Glomerular endothelial cell (primary cell): ENCODE data around the gene ZNF202. TPM values are rescaled to one million over a fixed set of nuclear protein-coding genes. Genes with fewer than 3 reads are reported as not detected.
"Not testable (repeated sequence)": the region's sequence is repeated elsewhere in the genome, so short reads cannot be mapped to it uniquely, and the experiment has no call there.

Source experiments
- DNase-seq: peaks from one replicate; pipeline ENCODE4 v3.0.0-alpha.2; 2011; ENCODE audit warnings: low read depth, low spot score; ENCODE audit errors: extremely low read depth
- total RNA-seq: library from RNA; depleted of rRNA; stranded (reverse); fragments of >200 nt; gene quantifications from 2 replicates; pipeline ENCODE4 v1.2.3, GENCODE V29; 2015

Gene ZNF202
- total RNA-seq, 1 donor from 2014 or later: 6.9 TPM

GRCh38 chr11:123742031-123742723, 717 bp upstream of the ZNF202 start:
- no peak for DNase-seq

DNA sequence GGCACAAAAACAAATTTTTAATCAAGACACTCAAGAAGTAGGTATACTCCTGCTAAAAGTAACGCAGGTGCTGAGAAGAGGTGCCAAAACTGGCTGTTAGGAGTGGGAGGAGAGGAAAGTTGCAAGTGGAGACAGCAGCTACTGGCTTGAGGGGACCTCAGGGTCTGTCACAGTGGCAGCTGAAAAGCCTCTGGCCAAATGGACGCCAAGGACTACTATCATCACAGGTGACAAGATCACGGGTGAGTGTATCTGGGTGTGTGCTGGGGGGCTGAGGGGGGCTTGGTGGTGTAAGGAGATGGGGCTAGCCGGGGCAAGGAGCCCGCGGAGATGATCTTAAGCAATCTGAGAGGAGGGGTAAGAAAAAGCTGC, 687 bp downstream of the ZNF202 start:
- no peak for DNase-seq

DNA sequence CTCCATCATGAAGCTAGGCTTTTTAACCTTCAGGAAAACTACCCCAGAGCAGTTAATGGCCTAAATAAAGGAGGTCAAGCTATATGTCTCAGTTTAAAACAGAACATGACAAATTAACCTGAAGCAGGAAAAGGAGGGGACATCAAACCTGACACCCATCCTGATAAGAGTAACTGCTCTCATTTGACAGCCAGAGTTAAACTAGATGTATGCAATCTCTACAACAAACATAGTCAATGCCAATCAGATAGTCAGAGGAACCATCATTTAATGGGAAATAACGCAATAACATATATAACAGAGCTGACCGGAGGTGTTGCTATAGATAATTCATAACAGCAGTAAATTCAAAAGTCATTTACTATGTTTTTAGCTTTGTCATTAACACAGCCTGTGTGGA, 3.1 kb downstream of the ZNF202 start:
- DNase-seq: no peak

DNA sequence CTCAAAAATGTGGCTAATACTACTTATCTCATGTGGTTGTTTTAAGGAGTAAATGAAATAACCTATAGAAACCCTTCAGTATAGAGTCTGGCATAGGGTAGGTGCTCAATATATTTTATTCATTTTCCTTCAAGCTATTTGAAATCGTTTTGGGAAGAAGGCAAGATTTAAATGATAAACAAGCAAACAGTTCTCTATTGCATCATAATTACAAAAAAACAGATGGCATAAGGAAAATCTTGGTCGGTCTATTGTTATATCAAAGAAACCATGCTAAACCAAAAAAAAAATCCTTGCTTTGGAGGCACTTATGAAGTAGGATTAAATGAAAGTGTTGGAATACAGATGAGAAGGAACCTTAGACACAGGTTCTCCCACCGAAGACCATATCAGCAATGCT, 4.7 kb downstream of the ZNF202 start:
- DNase-seq: no peak

GRCh38 chr11:123729602-123730001, 11.9 kb downstream of the ZNF202 start:
- DNase-seq: no peak

- no peak for DNase-seq
Observed at GRCh38 chr11:123725995-123726655, 15.3 kb downstream of the ZNF202 start.

GRCh38 chr11:123719452-123719851, 22.0 kb downstream of the ZNF202 start:
- DNase-seq: no peak

- no peak for DNase-seq
Observed at GRCh38 chr11:123718469-123718868, 23.0 kb downstream of the ZNF202 start.

GRCh38 chr11:123718063-123718462, 23.4 kb downstream of the ZNF202 start:
- no peak for DNase-seq

DNA sequence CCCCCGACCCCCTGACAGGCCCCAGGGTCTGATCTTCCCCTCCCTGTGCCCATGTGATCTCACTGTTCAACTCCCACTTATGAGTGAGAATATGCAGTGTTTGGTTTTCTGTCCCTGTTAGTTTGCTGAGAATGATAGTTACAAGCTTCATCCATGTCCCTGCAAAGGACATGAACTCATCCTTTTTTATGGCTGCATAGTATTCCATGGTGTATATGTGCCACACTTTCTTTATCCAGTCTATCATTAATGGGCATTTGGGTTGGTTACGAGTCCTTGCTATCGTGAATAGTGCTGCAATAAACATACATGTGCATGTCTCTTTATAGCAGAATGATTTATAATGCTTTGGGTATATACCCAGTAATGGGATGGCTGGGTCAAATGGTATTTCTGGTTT, 28.8 kb downstream of the ZNF202 start:
- not testable (repeated sequence) for DNase-seq

GRCh38 chr11:123707606-123708205, 33.8 kb downstream of the ZNF202 start:
- peak; percentile 50 for DNase-seq

DNA sequence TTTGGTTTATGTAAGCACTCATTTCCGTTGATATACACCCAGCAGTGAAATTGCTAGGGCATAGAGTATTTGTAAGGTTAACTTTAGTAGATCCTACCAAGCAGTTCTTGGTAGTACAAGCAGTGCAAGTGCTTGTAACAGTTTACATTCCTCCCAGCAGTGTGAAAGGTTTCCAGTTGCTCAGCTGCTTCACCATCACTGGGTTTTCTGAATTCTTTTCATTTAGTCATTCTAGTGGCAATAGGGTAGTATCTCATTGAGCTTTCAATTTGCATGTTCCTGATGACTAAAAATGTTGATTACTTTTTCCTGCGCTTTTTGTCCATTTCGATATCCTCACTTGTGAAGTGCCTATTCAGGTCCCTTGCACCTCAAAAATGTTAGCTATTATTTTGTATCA, 34.3 kb downstream of the ZNF202 start:
- DNase-seq: no peak

DNA sequence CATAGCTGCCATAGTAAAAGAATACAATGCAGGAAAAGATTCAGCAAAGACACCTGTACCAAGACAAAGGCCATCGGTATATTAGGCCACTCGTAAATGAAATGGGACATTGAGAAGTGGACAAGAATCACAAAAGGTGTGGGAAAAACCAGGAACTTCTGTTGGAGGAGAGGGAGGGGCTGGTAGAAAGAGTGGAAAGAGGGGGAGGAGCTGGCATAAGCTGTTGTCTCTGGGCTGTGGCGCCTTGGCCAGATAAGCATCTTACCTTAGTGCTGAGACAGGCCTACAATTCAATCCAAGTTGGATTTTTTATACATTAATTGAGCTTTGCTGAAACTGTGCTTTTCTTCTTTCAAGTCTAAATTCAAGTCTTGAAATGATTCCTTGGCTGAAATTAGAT, 37.1 kb downstream of the ZNF202 start:
- DNase-seq: no peak

GRCh38 chr11:123702696-123703095, 38.8 kb downstream of the ZNF202 start:
- DNase-seq: no peak

DNA sequence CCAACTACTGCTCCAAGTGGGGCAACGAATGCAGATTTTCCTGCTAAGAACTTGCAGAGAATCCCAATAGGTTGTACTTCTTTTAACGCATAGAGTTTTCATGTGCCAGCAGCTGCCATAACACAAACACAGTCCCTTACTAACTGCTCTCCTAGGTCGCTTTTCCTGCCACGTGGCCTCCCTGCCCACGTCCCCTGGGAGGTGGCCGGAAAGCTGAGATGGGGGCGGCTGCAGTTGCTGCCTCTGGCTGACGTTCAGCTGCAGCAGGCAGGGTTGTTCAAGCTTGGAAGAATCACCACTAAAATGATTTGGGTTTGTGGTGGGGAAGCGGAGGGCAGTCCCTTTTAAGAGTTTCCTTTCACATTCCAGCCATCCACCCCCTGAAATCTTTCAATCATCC, 39.3 kb downstream of the ZNF202 start:
- DNase-seq: no peak

GRCh38 chr11:123700772-123701171, 40.7 kb downstream of the ZNF202 start:
- no peak for DNase-seq

DNA sequence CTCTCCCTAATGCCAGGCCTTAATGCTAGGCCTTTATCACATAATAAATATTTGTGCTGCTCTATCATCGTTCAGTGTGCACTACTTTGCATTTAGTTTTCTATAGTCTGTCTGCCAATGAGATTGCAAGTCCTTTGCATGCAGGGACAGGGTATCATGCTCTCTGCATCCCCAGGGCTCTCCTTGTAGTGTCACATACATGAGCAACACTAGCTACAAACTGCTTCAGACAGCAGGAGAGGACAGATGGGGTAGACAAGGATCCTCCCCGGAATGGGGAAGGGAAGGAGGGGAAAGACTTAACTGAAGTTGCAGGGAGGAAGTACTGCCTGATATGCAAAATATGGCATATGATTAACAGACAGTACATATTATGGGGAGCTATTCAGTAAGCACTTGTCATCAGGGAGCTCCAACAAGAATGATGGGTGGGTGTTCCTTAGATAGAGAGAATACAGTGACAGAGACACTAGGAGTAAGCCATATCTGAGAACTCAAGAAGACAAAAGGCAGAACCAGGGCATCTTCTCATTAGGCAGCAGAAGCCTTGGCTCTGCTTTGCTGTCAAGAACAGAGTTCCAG, 42.8 kb downstream of the ZNF202 start:
- DNase-seq: no peak

- no peak for DNase-seq
Observed at GRCh38 chr11:123696183-123696582, 45.3 kb downstream of the ZNF202 start.

- no peak for DNase-seq
Observed at GRCh38 chr11:123695231-123695630, 46.2 kb downstream of the ZNF202 start.

DNA sequence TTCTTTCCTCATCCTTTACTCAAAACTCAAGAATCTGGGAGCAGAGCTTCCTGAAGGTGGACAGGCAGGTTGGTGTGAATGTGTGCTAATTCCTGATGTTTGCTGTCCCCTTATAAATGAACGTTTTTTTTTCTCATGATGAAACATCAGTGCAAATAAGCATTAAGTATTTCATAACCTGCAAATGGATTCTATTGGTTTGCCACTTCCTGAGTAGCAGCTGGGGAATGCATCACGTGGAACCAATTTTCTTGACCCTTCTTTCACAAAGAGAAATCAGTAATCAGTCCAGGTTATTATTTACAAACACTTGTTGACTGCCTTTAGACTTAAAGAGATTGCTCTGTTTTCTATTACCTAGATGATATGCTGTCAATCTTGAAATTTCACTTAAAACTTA, 46.9 kb downstream of the ZNF202 start:
- no peak for DNase-seq

GRCh38 chr11:123692961-123693360, 48.5 kb downstream of the ZNF202 start:
- DNase-seq: no peak

DNA sequence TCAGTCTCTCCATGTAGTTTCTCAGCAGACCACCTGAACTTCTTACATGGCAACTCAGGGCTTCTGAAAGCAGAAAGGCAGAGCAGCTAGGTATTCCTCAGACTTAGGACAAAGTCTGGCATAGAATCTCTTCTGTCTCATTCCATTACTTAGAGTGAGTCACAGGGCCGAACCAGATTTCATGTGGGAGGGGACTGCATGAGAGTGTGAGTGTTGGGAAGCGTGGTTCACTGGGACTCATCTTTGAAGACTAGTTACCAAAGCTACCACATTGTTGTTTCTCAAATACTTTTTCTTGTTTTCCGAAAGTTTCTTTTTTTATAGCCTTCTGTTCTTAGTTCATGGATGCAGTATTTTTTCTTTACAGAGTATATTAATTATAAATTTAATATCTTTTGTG, 51.0 kb downstream of the ZNF202 start:
- no peak for DNase-seq
